NCI-H2171 treated with DMSO at 0.1 percent for 48 hours (cell line): Measurements from ENCODE around the gene KIF2A.

ENCODE experiments used
- DNase-seq: peaks from one replicate; lab custom pipeline; 2025; lab: John Stamatoyannopoulos, UW

KIF2A gene

DNA sequence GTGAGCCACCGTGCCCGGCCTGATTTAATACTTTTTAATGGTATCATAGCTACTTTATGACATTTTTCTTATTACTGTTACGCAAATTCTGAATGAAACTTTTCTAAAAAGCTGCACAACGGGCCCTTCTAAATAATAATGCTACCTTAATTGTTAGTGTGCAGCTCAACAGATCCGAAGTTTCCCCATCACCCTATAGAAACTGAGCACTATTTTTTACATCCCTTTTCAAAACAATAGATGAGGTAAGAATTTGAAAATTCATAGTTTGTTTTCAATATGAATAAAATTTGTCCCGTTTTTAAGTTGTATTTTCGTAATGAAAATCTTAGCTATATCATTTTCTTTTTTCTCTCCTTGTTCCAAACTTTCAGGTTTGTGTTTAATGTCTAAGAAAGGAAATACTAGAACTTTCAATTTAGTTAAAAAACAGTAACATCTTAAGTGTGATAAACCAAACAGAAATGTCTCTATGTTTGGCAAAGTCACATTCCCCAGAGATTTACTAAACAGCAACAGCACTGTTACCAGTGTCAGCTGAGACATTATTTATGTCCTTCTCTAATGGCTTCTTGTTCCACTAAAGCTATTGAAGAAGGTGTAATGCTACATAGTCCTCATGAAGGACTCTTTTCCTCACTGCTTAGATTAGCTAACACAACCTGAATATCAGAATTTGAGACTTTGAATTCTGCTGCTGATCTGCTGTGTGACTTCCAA lies 22.9 kb downstream of the KIF2A start:
- DNase-seq = no peak

DNA sequence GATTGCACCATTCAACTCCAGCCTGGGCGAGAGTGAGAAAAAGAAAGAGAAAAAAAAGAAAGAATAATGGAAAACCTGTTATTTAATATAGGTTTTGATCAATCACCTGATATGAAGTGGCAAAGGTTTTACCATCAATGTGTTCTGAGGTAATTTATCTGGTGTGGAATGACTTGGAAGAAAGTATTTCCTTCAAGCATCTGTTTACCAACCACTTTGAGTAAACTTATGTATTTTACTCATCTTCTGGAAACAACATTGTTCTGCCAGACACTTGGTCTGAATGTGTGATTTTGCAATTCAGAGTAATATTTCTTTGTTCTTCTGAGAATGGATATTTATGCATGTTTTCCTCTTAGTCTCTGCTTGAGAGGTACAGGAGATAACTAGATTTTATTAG lies 24.3 kb downstream of the KIF2A start:
- no peak for DNase-seq

DNA sequence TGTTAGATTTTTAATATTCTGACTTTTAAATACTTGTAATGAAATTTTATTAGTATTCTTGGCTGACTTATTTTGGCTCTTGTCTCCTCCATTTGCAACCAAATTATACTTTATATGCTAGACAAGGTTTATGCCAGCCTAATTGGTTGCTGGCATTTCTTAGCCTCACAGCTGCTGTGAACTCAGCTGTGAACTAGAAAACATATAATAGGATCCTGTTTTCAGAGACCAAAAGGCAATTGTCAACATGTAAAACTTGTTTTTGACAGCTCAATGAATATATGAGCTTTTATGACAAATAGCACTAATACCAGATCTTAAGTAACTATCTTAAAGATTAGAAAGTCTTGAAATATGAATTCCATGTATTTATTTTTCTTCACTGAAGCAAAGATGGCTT lies 25.9 kb downstream of the KIF2A start:
- DNase-seq = no peak

DNA sequence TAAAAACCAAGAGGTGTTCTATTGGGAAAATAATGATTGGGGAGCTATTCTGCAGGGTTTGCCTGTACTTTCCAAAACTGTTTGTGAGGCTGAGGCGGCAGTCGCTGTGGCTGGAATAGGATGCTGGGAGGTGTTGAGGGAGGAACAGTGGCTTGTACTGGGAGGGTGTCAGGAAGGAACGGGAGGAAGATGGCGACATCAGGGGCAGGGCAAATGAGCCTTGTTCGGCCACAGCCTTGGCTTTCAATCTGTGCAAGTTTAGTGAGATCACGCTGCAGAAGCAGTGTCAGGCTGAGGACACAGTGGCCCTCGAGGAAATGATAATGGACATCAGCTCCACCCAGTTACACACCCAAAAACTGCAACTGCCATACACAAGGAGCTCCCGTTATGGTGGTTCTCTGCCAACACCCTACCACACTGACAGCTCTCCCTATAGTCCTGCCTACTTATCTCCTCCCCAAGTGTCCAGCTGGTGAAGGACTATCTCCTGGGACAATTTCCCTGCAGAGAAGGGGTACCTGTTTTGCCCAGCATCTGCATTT lies 27.3 kb downstream of the KIF2A start:
- DNase-seq = no peak

DNA sequence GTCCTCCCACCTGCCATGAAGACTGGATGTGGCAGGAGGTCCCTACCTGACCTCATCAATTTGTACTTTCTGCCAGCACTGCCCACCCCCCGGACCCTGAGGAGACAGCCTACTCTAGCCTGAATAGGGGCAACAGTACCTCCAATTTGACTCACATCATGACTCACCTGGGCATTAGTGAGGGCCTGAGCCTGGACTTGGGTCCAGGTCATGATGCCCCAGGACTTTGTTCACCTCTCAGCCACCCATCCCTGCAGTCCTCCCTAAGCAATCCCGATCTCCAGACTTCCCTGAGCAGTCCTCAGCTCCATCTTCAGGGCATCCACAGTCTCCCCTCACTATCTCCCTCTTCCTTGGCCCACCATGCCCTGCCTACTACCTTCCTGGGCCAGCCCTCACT lies 28.1 kb downstream of the KIF2A start:
- DNase-seq = no peak

DNA sequence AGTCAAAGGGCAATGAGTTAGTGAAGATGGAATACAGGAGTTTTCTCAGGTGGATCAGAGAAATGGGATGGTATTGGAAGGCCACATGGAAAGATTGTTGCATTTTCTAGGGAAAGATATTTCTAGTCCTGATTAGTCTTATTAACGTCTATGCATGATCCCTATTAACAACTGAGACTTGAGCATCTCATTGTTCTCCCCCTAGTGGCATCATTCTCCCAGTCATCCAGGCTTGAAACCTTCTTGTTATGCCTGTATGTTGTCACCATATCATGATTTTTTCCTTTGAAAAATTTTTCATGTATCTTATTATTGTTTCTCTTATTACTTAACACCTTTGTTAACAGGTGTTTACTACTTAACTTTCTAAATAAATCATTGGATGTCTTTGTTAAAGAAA lies 34.4 kb downstream of the KIF2A start:
- peak; percentile 9 for DNase-seq

DNA sequence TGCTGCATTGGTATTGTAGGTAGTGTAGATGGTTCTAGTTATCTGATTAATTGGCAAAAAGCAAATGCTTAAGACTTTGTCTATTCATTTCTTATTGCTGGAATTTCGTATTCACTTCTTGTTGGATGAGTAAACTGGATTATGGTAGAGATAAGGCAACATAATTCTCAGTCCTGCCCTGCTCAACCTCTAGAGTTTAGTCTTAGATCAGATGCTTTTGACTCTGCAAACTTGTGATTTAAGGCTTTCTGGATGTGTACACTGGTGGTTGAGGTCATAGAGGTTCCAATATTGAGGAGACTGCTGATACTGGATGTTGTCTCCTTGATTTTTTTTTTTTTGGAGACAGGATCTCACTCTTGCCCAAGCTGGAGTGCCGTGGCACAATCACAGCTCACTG lies 35.0 kb downstream of the KIF2A start:
- DNase-seq = no peak

DNA sequence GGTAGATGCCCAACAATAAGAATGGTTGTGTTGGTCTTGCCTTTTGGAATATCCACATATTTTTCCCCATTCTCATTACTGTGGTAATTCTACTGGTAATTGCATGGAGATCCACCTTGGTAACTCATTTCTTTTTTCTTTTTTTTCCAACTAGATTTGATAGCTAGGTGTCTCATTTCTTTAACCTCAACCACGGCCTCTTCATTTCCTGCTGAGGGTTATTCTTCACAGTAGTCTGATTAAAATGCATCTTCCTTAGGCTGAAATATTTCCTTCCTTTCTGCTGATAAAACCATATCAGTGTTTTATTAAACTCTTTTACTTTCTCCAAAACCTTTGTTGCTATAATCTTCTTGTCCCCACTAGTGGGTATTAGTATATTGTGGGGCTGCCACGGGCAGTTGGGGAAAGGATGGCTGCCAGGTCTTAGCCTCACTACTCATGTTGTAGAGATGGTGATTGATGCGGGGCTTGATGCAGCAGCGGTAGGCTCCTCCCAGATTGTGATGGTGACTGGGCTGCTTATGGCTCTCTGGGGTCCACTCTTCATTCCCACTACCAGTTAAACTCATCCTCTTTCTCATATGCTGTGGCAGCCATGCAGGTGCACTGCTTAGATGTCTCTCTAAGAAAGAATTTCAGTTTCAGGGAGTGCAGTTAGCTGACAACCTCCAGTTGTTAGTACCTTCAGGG lies 35.9 kb downstream of the KIF2A start:
- DNase-seq = no peak

DNA sequence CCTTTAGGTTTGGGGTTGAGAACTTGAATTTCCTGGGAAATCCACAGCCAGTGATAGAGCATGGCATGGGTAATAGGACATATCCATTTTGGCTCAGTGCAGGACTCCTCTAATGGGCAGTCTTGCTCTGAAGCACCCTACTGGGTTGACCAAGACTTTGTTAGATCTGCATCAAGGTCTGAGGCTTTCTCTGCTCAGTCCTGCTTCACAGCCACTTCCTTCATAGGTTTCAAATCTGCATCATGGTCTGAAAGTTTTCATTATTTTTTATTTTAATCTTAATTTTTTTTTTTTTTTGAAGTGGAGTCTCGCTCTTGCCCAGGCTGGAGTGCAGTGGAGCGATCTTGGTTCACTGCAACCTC lies 36.5 kb downstream of the KIF2A start:
- no peak for DNase-seq

DNA sequence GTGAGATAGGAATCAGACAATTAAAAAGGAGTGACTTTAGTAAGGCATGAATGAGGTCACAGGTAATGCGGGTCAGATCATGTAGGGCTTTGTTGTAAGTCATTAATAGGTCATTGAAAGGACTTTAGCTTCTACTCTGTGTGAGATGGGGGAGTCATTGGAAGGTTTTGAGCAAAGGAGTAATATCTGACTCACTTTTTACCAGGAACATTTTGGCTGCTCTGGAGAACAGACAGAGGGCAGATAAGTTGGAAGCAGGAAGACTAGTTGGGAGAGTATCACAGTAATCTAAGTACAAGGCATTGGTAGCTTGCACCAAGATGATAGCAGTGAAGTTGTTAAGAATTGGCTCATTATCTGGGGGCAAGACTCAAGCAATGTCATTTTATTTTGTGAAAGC lies 37.4 kb downstream of the KIF2A start:
- DNase-seq = no peak

DNA sequence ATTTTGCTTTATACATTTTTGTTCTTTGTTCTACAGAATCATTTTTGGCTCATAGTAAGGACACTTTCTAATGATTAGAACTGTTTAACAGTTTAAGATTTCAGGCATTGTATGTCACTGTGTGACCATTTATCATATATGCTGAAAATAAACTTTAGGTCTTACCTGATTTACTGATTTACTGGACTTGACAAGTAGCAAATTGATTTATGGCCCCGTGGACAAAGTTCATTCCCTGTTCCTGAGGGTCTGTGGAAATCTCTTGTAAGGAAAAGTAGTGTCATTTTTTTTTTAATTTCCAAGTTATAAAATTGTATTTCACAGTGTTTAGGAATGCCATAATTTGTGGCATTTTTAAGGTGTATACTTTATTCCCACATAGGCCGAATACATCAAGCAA lies 40.7 kb downstream of the KIF2A start:
- no peak for DNase-seq

DNA sequence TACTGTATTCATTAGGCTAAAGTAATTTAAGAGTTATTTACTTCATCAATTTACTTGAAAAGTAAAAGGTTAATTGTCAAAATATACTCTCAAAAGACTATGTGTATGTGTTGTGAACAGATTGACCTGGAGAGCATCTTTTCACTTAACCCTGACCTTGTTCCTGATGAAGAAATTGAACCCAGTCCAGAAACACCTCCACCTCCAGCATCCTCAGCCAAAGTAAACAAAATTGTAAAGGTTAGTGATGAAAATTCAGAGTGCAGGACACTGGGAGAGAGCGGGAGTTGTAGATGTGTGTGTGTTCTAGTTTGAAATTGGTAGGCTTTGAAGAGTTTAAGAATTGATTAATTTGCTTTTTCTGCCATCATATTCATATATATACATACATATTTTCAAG lies 41.9 kb downstream of the KIF2A start:
- no peak for DNase-seq

DNA sequence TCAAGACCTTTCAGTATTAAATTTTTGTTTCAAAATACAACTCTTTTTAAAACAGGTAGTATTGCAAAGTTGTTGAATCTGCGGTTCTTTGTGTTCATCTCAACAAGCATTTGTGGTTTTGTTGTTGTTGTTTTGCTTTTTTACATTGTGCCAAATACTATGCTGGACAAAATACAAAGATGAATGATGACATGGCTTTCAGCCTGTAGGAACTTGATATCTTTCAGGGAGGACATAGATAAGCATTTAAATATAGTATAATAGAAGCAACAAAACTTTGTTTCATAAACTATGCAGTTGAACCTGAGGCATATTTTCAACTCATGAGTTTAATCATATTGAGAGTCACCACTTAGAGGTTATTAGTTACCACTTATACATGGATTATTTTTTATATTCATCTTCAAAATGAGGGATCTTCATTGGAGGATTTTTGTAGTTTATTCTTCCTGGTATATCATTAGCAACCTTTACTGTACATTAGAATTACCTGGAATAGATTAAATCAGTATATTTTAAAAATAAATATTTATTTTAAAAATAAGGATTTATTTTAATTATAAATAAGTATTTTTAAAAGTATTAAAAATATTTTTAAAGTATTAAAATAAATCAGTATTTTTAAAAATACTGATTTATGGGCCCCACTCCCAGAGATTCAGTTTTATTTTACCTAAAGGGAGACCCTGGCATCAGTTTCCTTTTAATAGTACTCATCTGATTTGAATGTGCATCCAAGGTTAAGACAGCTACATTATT lies 42.9 kb downstream of the KIF2A start:
- DNase-seq = no peak

DNA sequence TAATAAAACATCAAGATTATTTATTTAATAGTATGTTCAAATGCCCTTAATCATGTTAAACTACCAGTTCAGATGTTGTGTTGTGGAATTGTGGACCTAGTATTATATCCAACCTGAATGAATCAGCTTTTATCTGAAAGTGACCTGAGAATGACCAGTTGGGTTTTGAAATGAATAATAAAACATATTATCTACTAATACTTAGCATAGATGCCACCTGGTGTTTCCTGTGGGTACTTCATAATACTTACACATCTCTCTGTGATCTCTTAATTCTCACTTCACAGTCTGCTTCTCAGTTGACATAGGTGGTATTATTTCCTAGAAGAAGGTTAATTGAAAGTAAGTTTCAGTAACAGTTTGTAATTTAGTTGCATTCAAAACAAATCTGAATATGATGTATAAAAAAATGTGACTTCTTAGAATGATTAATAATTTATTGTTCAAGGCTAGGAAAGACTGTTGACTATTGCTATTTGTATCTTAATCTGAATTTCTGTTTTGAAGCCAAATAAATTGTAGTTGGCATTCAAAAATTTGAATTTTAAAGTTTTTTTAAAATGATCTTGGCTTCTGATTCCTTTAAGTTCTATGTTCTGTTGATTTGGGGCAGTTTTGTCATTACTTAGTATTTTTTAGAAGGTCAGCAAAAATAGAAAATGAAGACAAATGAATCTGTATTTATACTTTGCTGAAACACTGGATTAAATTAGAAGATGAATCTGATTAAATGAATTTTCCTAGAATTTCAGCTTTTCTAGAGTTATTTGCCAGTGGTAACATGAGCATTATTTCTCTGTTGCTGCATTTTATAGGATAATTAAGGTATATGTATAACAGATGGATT lies 48.2 kb downstream of the KIF2A start:
- DNase-seq = no peak

DNA sequence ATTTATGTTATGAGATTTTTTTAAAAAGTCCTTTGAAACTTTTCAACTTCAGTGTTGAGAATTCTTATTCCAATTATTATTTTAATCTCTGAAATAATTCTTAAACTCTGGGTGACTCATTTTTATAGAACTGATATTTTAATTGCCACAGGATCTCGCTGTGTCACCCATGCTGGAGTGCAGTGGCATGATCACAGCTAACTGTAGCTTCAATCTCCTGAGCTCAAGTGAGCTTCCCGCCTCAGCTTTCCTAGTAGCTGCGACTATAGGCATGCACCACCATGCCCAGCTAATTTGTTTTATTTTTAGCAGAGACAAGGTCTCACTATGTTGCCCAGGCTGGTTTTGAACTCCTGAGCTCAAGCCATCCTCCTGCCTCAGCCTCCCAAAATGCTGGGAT lies 56.7 kb downstream of the KIF2A start:
- no peak for DNase-seq

DNA sequence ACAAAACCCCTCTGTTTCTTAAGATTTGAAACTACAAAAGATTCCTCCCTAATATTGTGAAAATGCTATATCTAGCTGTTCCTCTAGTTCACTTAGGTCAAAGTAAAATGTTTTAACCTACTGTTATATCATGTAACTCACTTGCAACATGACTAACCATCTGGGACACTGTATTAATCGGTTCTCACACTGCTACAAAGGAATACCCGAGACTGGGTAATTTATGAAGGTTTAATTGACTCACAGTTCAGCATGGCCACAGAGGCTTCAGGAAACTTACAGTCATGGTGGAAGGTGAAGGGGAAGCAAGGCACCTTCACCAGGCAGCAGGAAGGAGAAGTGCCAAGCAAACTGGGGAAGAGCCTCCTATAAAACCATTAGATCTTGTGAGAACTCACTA lies 63.0 kb downstream of the KIF2A start:
- DNase-seq = no peak

DNA sequence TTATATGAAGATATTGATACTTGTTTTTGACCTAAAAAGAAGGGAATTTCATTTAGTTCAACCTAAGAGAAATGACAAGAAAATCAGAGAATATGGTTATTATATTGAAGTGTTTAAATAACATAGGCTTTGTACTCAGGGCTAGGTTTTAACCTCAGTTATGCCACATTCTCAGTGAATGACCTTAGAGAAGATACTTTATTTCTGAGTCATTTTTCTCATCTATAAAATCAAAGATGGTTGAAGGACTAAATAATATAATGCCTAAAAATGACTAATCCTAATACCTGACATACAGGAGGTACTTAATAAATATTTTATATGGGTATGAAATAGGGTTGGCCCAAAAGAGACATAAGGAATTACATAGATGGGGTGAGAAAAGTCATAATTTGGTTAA lies 65.4 kb downstream of the KIF2A start:
- no peak for DNase-seq

DNA sequence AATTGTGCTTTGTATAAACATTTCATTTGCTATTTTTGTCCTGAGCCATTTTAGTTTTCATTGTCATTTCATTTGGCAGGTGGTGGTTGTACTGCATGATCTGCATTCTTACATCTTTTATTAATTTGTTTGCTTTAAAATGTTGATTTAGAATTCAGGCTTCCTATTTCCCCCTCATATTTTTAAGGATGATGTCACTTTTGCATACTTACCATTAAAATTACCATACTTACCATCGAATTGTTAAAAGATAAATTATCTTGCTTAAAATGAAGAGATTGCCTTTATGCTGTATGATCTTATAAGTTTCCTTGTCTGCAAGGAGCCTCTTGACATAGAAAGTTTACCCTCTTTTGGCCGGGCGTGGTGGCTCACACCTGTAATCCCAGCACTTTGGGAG lies 66.6 kb downstream of the KIF2A start:
- no peak for DNase-seq

DNA sequence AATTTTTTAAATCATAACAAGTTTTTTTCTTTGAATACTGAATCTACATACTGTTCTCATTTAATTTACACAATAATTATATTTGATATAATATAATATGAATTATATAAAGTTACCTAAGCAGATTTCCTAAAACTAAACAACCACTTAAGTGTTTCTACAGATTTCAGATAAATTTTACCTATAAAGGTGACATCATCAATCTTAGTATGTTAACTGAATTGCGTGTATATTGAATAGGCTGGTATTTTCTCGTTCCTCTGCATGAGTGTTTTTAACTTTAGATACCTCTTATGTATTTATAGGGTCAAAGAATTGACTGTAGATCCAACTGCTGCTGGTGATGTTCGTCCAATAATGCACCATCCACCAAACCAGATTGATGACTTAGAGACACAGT lies 67.4 kb downstream of the KIF2A start:
- no peak for DNase-seq

DNA sequence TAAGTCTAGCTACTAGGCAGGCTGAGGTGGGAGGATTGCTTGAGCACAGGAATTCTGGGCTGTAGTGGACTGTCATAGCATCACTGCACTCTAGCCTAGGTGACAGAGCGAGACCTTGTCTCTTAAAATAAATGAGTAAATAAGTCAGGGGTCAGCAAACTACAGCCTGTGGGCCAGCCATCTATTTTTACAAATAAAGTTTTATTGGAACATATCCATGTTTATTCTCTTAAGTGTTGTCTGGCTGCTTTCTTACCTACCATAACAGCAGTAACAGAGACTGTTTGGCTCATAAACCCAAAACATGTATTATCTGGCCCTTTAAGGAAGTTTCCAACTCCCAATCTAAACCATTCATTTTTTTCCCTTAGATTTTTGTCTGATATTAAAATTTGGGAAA lies 68.1 kb downstream of the KIF2A start:
- DNase-seq = no peak

DNA sequence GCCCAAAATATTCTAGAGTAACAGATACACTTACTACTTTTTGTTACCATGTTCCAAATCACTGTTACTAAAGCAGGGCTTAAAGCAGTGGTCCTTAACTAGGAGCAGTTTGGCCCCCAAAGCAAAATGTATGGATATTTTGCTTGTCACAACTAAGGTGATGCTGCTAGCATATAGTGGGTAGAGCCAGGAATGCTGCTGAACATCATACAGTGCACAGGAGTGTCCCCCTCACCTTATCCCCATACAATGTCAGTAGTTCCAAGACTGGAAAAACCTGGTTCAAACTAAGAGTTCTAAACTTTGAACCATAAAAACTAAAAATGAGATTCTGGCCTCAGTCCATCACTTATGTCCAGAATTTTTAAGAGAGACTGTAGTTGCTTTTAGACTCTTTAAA lies 69.6 kb downstream of the KIF2A start:
- no peak for DNase-seq

DNA sequence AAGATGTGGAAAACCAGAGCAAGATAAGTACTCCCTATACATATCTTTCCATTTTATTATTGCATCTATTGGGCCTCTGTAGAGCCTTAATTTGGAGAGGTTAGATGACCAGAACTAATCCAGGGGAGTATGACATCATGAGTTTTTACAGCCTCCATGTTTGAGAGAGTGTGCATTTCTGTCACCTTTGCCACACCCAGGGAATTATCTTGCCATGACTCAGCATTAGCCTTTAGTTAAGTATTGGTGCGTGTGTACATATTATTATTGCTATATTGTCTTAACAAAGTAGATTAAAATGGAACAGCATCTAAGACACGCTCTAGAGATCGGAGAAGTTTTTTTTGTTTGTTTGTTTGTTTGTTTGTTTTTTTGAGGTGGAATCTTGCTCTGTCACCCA lies 70.1 kb downstream of the KIF2A start:
- DNase-seq = no peak
